GM21786 (cell line): Measurements from ENCODE around the gene MAEA.

Experiments
- ATAC-seq: cut with Tn5 transposase; IDR thresholded peaks from one replicate; pipeline ENCODE4 v1.9.1; 2021; ENCODE audit not compliant: unreplicated experiment

Gene MAEA

GRCh38 chr4:1249731-1250526 is 39.8 kb upstream of the MAEA start:
- ATAC-seq = peak; percentile 7

DNA sequence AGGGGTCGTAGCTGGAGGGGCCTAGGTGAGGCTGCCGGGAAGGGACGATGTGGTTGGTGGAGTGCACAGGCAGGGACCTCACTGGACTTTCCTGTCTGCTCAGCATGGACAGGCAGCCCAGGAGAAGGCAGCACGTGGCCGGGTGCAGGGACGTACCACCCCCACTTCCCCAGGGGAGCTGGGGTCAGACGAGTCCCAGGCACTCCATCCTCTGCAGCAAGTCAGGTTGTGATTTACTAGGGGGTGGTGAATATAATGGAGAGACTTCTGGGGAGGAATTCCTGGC is 39.2 kb upstream of the MAEA start:
- no peak for ATAC-seq

GRCh38 chr4:1250921-1251772 is 38.5 kb upstream of the MAEA start:
- ATAC-seq = no peak

GRCh38 chr4:1251773-1252066 is 38.0 kb upstream of the MAEA start:
- no peak for ATAC-seq

DNA sequence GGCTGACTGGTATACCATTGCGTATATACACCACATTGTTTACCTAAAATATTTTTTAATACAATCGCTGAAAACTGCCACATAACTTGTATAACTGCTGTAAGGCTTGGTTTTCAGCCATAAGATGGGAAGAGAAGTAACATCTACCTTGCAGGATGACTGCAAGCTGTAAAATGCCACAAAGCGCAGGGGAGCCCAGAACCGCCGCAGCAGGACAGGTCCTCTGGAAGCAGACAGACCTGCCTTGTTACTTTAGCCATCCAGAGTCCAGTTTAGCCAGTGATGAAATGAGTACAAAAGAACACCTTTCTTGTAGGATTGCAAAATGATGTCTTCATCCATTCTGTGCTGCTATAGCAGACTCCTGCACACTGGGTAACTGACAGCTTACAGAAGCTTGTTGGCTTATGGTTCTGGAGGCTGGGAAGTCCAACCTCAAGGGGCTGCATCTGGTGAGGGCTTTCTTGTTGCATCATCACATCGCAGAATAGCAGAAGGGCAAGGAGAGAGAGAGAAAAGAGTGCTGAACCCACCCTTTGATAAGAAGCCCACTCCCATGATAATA is 36.7 kb upstream of the MAEA start:
- ATAC-seq = no peak

- ATAC-seq = no peak
Measured at GRCh38 chr4:1253831-1254230, 35.9 kb upstream of the MAEA start.

- ATAC-seq = no peak
Measured at GRCh38 chr4:1255151-1255550, 34.5 kb upstream of the MAEA start.

DNA sequence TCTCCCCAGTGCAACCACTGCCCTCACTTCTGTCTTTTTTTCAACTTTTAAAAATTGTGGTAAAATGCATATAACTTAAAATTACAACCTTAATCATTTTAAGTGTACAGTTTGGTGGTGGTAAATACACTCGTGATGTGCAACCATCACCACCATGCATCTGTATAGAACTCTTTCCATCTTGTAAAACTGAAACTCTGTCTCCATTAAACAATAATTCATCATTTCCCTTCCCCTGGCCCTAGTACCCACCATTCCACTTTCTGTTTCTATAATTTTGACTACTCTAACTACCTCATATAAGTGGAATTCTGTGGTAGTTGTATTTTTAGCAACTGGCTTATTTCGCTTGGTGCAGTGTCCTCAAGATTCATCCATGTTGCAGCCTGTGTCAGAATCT is 34.0 kb upstream of the MAEA start:
- no peak for ATAC-seq

GRCh38 chr4:1258457-1258856 is 31.2 kb upstream of the MAEA start:
- no peak for ATAC-seq

DNA sequence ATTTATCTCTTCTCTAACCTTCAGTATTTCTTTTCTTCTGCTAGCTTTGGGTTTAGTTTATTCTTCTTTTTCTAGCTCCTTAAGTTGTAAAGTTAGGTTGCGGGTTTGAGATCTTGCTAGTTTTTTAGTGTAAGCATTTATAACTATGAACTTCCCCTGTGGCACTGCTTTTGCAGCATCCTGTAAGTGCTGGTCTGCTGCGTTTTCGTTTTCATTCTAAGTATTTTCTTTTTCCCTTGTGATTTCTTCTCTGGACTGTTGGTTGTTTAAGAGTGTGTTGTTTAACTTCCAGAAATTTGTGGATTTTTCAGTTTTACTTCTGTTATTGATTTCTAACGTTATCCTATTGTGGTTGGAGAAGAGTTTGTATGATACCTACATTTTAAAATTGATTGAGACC is 29.7 kb upstream of the MAEA start:
- ATAC-seq = no peak

GRCh38 chr4:1260418-1261106 is 29.1 kb upstream of the MAEA start:
- ATAC-seq = no peak

DNA sequence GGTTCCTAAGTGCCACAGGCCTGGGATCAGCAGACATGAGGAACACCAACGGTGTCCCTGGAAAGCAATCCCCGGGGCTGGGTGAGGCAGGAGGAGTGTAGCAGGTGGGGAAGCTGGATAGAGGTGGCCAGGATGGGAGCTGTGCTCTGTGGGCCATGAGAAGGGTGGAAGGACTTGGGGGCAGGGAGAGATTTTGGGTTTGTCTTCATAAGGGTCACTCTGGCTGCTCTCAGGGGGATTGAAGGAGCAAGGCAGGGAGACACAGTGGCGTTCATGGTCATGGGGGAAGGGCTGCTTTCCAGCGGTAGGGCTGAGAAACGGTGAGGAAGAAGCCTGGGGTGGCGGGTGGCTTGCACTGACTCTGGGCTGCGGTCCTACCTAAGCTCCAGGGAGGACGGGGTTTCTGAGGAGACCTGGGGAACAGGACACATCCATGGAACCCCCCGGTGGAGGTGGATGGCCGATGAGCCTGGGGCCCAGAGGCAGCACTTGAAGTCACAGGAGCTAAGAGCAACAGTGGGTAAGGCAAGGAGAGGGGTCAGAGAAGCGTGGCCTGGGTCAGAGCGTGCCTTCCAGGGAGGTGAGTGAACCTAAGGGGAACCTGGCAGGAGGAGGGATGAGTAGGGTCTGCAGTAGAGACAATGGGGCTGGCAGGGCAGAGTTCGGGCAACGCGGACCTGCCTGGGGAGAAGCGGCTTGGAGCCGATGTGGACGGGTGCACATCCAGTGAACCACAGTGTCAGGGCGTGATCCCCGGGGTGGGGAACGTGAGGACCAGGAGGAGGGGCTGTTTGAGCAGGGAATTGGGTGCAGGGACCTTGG is 28.4 kb upstream of the MAEA start:
- ATAC-seq = no peak

DNA sequence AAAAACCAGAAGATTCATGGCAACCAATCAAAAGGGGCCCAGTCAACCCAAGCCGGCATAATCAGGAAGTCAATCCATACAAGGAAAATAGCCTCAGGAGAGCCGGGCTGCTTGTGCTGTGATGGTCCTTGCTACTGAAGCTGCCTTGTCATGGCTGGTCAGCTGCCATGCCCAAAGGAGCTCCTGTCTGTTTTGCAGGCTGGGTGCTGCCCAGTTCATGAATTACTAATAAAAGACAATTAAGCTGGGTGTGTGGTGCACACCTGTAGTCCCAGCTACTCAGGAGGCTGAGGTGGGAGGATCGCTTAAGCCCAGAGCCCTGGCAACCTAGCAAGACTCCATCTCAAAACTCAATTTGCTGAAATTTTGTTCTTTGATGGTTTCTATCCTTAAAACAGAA is 24.7 kb upstream of the MAEA start:
- no peak for ATAC-seq

GRCh38 chr4:1265351-1265750 is 24.3 kb upstream of the MAEA start:
- ATAC-seq = no peak

DNA sequence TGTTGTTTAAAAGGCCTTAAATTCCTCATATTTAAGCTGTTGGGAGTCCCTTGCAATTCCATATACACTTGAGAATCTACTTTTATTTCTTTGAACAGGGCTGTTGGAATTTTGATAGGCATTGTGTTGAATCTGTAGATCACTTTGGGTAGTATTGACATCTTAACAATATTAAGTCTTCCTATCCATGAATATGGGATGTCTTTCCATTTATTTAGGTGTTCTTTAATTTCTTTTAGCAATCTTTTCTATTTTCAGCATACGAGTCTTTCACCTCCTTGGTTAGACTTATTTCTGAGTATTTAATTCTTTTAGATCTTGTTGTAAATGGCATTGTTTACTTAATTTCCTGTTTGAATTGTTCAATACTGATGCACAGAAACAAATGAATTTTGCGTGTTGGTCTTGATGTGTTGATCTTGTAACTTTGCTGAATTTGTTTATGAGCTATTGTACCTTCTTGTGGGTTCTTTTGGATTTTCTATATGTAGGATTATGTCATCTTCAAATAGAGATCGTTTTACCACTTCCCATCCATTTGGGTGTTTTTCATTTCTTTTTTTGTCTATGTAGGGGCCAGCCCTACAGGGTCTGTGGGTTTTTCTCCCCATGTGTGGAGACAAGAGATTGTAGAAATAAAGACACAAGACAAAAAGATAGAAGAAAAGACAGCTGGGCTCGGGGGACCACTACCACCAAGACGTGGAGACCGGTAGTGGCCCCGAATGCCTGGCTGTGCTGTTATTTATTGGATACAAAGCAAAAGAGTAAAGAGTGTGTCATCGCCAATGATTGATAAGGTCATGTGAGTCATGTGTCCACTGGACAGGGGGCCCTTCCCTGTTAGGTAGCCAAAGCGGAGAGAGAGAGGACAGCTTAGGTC is 22.6 kb upstream of the MAEA start:
- no peak for ATAC-seq

DNA sequence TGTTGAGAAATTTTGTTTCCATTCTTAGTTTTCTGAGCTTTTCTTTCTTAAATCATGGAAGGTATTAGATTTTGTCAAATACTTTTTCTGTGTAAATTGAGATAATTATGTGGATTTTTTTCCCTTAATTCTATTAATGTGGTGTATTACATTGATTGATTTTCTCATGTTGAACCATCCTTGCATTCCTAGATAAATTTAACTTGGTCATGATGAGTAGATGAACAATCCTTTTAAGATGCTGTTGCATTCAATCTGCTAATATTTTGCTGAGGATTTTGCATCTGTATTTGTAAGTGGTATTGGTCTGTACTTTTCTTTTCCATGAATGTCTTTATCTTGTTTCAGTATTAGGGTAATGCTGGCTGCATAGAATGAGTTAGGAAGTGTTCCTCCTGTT is 20.5 kb upstream of the MAEA start:
- ATAC-seq = no peak

DNA sequence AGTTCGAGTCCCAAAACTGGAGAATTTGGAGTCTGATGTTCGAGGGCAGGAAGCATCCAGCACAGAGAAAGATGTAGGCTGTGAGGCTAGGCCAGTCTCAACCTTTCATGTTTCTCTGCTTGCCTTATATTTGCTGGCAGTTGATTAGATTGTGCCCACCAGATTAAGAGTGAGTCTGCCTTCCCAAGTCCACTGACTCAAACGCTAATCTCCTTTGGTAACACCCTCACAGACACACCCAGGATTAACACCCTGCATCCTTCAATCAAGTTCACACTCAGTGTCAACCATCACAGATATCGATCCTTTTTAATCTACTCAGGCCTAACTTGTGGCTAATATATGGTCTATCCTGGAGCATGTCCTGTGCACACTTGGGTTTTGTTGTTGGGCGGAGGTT is 18.0 kb upstream of the MAEA start:
- ATAC-seq = no peak

DNA sequence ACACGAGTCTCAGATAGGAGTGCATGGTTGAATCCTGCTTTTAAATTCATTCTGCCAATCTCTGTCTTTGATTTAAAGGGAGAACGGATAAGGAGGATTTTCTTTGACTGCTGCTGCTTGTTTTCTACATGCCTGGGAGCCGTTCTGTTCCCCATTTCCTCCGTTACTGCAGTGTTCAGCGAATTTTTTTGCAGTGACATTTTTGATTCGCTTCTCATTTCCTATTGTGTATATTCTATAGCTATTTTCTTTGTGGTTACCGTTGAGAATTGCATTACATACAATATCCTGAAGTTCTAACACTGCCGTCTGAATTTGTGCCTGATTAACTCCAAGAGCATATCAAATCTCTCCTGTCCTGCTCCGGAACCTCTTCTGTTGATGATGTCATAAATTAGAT is 14.8 kb upstream of the MAEA start:
- ATAC-seq = no peak

- no peak for ATAC-seq
Measured at GRCh38 chr4:1276984-1277383, 12.7 kb upstream of the MAEA start.
